ENCODE measurements around the gene TRAFD1.

TRAFD1 gene

GRCh38 chr12:112159146-112159541 lies 33.8 kb downstream of the TRAFD1 start:
- DNase-seq: no peak

GRCh38 chr12:112160611-112161010 lies 35.3 kb downstream of the TRAFD1 start:
- DNase-seq: no peak

- no peak for DNase-seq
These were observed 36.4 kb downstream of the TRAFD1 start for GRCh38 chr12:112161711-112162110.

- no peak for DNase-seq
These were observed 37.0 kb downstream of the TRAFD1 start for GRCh38 chr12:112162241-112162790.

- DNase-seq: no peak
These were observed 37.7 kb downstream of the TRAFD1 start for GRCh38 chr12:112163056-112163455.

- DNase-seq: no peak
These were observed 38.2 kb downstream of the TRAFD1 start for GRCh38 chr12:112163471-112163991.

- no peak for DNase-seq
These were observed 38.8 kb downstream of the TRAFD1 start for GRCh38 chr12:112164011-112164660.

- DNase-seq: no peak
These were observed 40.3 kb downstream of the TRAFD1 start for GRCh38 chr12:112165624-112166023.

- DNase-seq: no peak
These were observed 41.0 kb downstream of the TRAFD1 start for GRCh38 chr12:112166051-112167015.

GRCh38 chr12:112167031-112167461 lies 41.7 kb downstream of the TRAFD1 start:
- no peak for DNase-seq

- DNase-seq: no peak
These were observed 42.6 kb downstream of the TRAFD1 start for GRCh38 chr12:112167718-112168525.

GRCh38 chr12:112168561-112168971 lies 43.2 kb downstream of the TRAFD1 start:
- no peak for DNase-seq

GRCh38 chr12:112169161-112169872 lies 44.0 kb downstream of the TRAFD1 start:
- DNase-seq: no peak

- DNase-seq: no peak
These were observed 44.6 kb downstream of the TRAFD1 start for GRCh38 chr12:112169966-112170365.

GRCh38 chr12:112170376-112170775 lies 45.0 kb downstream of the TRAFD1 start:
- DNase-seq: no peak

- no peak for DNase-seq
These were observed 45.7 kb downstream of the TRAFD1 start for GRCh38 chr12:112170971-112171596.

- no peak for DNase-seq
These were observed 47.4 kb downstream of the TRAFD1 start for GRCh38 chr12:112172556-112173324.

GRCh38 chr12:112175361-112176155 lies 50.2 kb downstream of the TRAFD1 start:
- DNase-seq: no peak

- no peak for DNase-seq
These were observed 51.1 kb downstream of the TRAFD1 start for GRCh38 chr12:112176321-112177010.
